ENCODE data around the gene CMSS1. TPM values are rescaled to one million over a fixed set of nuclear protein-coding genes. Genes with fewer than 3 reads are reported as not detected.

The CMSS1 gene
- total and polyA plus RNA-seq, 2 of the 13 experiments (the other 11 are each of a cell fraction or from before 2014, with no cell fraction given) = 6.4 to 48.7 TPM

DNA sequence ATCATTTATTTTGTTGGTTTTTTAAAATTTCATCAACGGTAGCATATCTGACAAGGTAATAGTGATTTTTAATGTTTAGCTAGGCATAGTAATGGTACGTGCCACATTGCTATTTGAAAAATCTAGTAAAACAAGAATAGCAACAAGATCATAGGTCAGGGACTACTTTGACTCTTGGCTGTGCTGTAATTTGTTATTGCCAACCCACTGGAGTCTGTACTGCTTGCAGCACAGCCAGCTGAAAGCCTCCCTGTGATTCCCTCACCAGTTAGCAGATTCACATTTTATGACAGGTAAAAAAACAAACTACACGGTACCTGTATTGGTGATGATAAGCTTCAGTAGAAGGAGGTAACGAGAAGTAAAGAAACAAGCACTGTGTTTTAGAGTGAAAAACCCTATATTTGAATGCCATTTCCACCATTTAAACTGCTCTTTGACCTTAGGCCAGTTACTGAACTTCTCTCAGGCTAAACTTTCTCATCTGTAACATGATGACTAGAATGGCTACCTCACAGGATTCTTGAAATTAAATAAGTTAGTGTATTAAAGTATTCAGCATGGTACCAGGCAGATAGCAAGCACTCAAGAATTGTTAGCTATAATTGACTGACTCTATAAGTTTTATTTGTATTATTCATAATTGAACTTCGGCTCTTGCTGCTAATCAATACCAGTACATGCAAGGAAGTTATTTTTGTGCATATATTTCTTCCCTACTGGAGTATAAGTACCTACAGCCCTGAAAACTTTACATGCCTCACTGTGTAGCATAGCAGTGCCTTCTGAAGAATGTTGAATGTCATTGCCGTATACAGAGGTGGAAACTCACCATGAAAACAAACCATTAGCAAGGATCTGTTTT is 280.5 kb downstream of the CMSS1 start (continued):
- TF ChIP-seq PAF1 (CRISPR knock-in tag; IDR thresholded peaks at IDR 0.05) (no peak), ZNF850 (CRISPR knock-in tag; conservative IDR thresholded peaks at IDR 0.05) (no peak), ZNF816 (CRISPR knock-in tag; IDR thresholded peaks at IDR 0.05; ENCODE audit: borderline replicate concordance) (no peak), ZC3H13 (CRISPR knock-in tag; IDR thresholded peaks at IDR 0.05) (no peak), HDAC1 (CRISPR knock-in tag; IDR thresholded peaks at IDR 0.05) (no peak), KLF12 (CRISPR knock-in tag; IDR thresholded peaks at IDR 0.05; ENCODE audit: borderline replicate concordance) (no peak), ZBTB21 (CRISPR knock-in tag; IDR thresholded peaks at IDR 0.05) (no peak), ZNF550 (CRISPR knock-in tag; IDR thresholded peaks at IDR 0.05; ENCODE audit: borderline replicate concordance) (no peak), MXI1 (IDR thresholded peaks at IDR 0.05; ENCODE audit: borderline replicate concordance, low read depth, low read length) (no peak), EZH2 (conservative IDR thresholded peaks at IDR 0.05; ENCODE audit: low read depth, low read length) (no peak), ISX (CRISPR knock-in tag; conservative IDR thresholded peaks at IDR 0.05) (0 out of 2 replicates have a peak, but pooled peaks have one; percentile 4), HNRNPK (IDR thresholded peaks at IDR 0.05; ENCODE audit: low read depth, low read length, poor library complexity, severe bottlenecking) (no peak), ZNF713 (CRISPR knock-in tag; IDR thresholded peaks at IDR 0.05) (no peak), FOXC1 (CRISPR knock-in tag; IDR thresholded peaks at IDR 0.05; ENCODE audit: borderline replicate concordance) (no peak), ZNF230 (CRISPR knock-in tag; IDR thresholded peaks at IDR 0.05) (no peak)
- TF ChIP-seq, protein P1, sequence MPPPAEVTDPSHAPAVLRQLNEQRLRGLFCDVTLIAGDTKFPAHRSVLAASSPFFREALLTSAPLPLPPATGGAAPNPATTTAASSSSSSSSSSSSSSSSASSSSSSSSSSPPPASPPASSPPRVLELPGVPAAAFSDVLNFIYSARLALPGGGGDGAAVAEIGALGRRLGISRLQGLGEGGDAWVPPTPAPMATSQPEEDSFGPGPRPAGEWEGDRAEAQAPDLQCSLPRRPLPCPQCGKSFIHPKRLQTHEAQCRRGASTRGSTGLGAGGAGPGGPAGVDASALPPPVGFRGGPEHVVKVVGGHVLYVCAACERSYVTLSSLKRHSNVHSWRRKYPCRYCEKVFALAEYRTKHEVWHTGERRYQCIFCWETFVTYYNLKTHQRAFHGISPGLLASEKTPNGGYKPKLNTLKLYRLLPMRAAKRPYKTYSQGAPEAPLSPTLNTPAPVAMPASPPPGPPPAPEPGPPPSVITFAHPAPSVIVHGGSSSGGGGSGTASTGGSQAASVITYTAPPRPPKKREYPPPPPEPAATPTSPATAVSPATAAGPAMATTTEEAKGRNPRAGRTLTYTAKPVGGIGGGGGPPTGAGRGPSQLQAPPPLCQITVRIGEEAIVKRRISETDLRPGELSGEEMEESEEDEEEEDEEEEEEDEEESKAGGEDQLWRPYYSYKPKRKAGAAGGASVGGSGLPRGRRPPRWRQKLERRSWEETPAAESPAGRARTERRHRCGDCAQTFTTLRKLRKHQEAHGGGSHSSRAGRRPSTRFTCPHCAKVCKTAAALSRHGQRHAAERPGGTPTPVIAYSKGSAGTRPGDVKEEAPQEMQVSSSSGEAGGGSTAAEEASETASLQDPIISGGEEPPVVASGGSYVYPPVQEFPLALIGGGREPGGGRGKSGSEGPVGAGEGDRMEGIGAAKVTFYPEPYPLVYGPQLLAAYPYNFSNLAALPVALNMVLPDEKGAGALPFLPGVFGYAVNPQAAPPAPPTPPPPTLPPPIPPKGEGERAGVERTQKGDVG (CRISPR knock-in tag; IDR thresholded peaks at IDR 0.05; ENCODE audit: borderline replicate concordance) = no peak
- TF ChIP-seq, protein P2, sequence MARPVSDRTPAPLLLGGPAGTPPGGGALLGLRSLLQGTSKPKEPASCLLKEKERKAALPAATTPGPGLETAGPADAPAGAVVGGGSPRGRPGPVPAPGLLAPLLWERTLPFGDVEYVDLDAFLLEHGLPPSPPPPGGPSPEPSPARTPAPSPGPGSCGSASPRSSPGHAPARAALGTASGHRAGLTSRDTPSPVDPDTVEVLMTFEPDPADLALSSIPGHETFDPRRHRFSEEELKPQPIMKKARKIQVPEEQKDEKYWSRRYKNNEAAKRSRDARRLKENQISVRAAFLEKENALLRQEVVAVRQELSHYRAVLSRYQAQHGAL (CRISPR knock-in tag; IDR thresholded peaks at IDR 0.05; ENCODE audit: not compliant biosample characterization) = no peak

Data from HepG2 (cell line).